RWPE1 (cell line): ENCODE results near the gene GPR55.

ENCODE experiments used
- CTCF ChIA-PET: fragments of 350-600 bp; sonication (Branson Sonifier 250); formaldehyde crosslinking; extraction: SDS; loops from one replicate; lab custom pipeline; 2021; lab: Yijun Ruan, JAX
- POLR2A ChIA-PET: fragments of 400-600 bp; formaldehyde crosslinking; extraction: SDS; loops from one replicate; lab custom pipeline; 2020; ENCODE audit warnings: antibody characterized with exemption; ENCODE audit not compliant: low non-redundant PET; lab: Yijun Ruan, JAX
- DNase-seq: peaks from one replicate; pipeline ENCODE4 v3.0.0; 2012; ENCODE audit warnings: low spot score
- H3K27ac ChIP-seq: fragments of 450-650 bp; 2 replicates; pipeline ENCODE4 v1.5.1; 2017
- CTCF ChIP-seq: fragments of 450-650 bp; conservative IDR thresholded peaks from 2 replicates; pipeline ENCODE4 v1.5.1; 2017; ENCODE audit warnings: low read depth, mild to moderate bottlenecking

Gene GPR55

GRCh38 chr2:230967113-230967512 is 42.1 kb upstream of the GPR55 start:
- no peak for DNase-seq
- CTCF ChIA-PET: interaction anchor here (0.6 kb wide), 1 partner anchor 20 kb away, joined by 3 read pairs; no protein-coding TSS in a partner anchor
- no peak for TF ChIP-seq CTCF
- POLR2A ChIA-PET: no interaction called here
- no peak overlapping the region for H3K27ac ChIP-seq

GRCh38 chr2:230964136-230964730 is 39.2 kb upstream of the GPR55 start:
- no peak for DNase-seq
- CTCF ChIA-PET: no interaction called here
- no peak overlapping the region for H3K27ac ChIP-seq
- POLR2A ChIA-PET: no interaction called here
- no peak for TF ChIP-seq CTCF

- CTCF ChIA-PET: no interaction called here
- no peak overlapping the region for H3K27ac ChIP-seq
- POLR2A ChIA-PET: no interaction called here
- no peak for DNase-seq
- no peak for TF ChIP-seq CTCF
Observed at GRCh38 chr2:230961091-230961491, 36.0 kb upstream of the GPR55 start.

- no peak for DNase-seq
- ChIA-PET CTCF (no interaction called here), POLR2A (no interaction called here)
- no peak overlapping the region for H3K27ac ChIP-seq
- TF ChIP-seq CTCF: no peak
Observed at GRCh38 chr2:230960026-230960425, 35.0 kb upstream of the GPR55 start.

- CTCF ChIA-PET: interaction anchor here (0.6 kb wide), 2 partner anchors 11 to 141 kb away, joined by 3 to 4 read pairs; no protein-coding TSS in a partner anchor
- POLR2A ChIA-PET: no interaction called here
- DNase-seq: no peak
- H3K27ac ChIP-seq: no peak overlapping the region
- no peak for TF ChIP-seq CTCF
Observed at GRCh38 chr2:230958820-230959756, 34.0 kb upstream of the GPR55 start.

GRCh38 chr2:230957756-230958391 is 32.8 kb upstream of the GPR55 start:
- no peak overlapping the region for H3K27ac ChIP-seq
- CTCF ChIA-PET: no interaction called here
- POLR2A ChIA-PET: no interaction called here
- DNase-seq: no peak
- TF ChIP-seq CTCF: no peak
